Caco-2 (cell line): ENCODE measurements around the gene ZFP90. TPM values are rescaled to one million over a fixed set of nuclear protein-coding genes. Genes with fewer than 3 reads are reported as not detected.

Experiments used
- BruUV-seq: library from RNA; stranded (reverse); fragments of 400-500 nt; replicated peaks from 2 replicates; lab custom pipeline; 2021; lab: Mats Ljungman, UMichigan
- CTCF ChIA-PET: fragments of 300-600 bp; sonication (Branson Sonifier 250); formaldehyde crosslinking; loops from one replicate; lab custom pipeline; 2022; ENCODE audit warnings: antibody characterized with exemption; lab: Charles Lee
- POLR2A ChIA-PET: fragments of 300-600 bp; sonication (Branson Sonifier 250); formaldehyde crosslinking; loops from one replicate; lab custom pipeline; 2022; ENCODE audit warnings: antibody characterized with exemption; lab: Charles Lee
- DNase-seq, 2 experiments: peaks; one replicate each; pipeline versions ENCODE4 v3.0.0 to v3.0.0-alpha.2; 2020 to 2022
- H3K27me3 ChIP-seq: replicated peaks from 2 replicates; pipeline ENCODE4 v1.6.0; 2011; ENCODE audit warnings: low read length; ENCODE audit not compliant: control insufficient read depth, insufficient read depth
- H3K36me3 ChIP-seq: 2 replicates; pipeline ENCODE4 v1.5.1; 2011; ENCODE audit warnings: low read length; ENCODE audit not compliant: control insufficient read depth, insufficient read depth
- H3K4me1 ChIP-seq: fragments of 250-450 bp; sonication (Bioruptor Pico); 2 replicates; pipeline ENCODE4 v1.5.1; 2020; ENCODE audit warnings: mild to moderate bottlenecking
- H3K4me3 ChIP-seq: 2 replicates; pipeline ENCODE4 v1.5.1; 2011; ENCODE audit warnings: low read depth, mild to moderate bottlenecking, control low read depth, low read length
- H3K9me3 ChIP-seq: fragments of 250-450 bp; sonication (Bioruptor Pico); 2 replicates; pipeline ENCODE4 v1.5.1; 2020; ENCODE audit warnings: mild to moderate bottlenecking, moderate library complexity
- H3K27ac Mint-ChIP-seq: one replicate; pipeline ENCODE4 v1.8.0; 2022; ENCODE audit warnings: mixed read lengths; ENCODE audit not compliant: unreplicated experiment
- H3K27me3 Mint-ChIP-seq: one replicate; pipeline ENCODE4 v1.8.0; 2022; ENCODE audit warnings: mixed read lengths; ENCODE audit not compliant: insufficient read depth, unreplicated experiment
- H3K36me3 Mint-ChIP-seq: one replicate; pipeline ENCODE4 v1.8.0; 2022; ENCODE audit warnings: mild to moderate bottlenecking, mixed read lengths; ENCODE audit not compliant: insufficient read depth, unreplicated experiment
- H3K4me1 Mint-ChIP-seq: one replicate; pipeline ENCODE4 v1.8.0; 2022; ENCODE audit warnings: low read depth, mixed read lengths; ENCODE audit not compliant: unreplicated experiment
- H3K4me3 Mint-ChIP-seq: one replicate; pipeline ENCODE4 v1.8.0; 2022; ENCODE audit warnings: mild to moderate bottlenecking, moderate library complexity, mixed read lengths; ENCODE audit not compliant: unreplicated experiment
- H3K9me3 Mint-ChIP-seq: one replicate; pipeline ENCODE4 v1.8.0; 2022; ENCODE audit warnings: mixed read lengths; ENCODE audit not compliant: unreplicated experiment
- CTCF ChIP-seq, 2 experiments: fragments of 200-600 bp in 1 of 2; IDR thresholded peaks; 1 replicate in 1 of 2; 2 replicates in 1 of 2; pipeline versions ENCODE4 v1.5.1 to v1.8.0; 2011 to 2022; ENCODE audit warnings: antibody characterized with exemption in 1 of 2, control low read depth in 1 of 2, inconsistent platforms in 1 of 2, low read depth in 1 of 2, low read length in 1 of 2, mild to moderate bottlenecking in 1 of 2, moderate library complexity in 1 of 2; ENCODE audit not compliant: insufficient read depth in 1 of 2, severe bottlenecking in 1 of 2, unreplicated experiment in 1 of 2
- intact Hi-C: fragments of 100-400 bp; cut with micrococcal nuclease; formaldehyde crosslinking; loops from one replicate; pipeline ENCODE4 v1.10.0; 2022; ENCODE audit not compliant: unreplicated experiment
- total RNA-seq: library from RNA; stranded (reverse); gene quantifications from 2 replicates; pipeline ENCODE4 v1.2.3, GENCODE V29; 2022

The ZFP90 gene
- total RNA-seq, 1 experiment from 2014 or later = 23.2 TPM

GRCh38 chr16:68590201-68590994 is 51.3 kb downstream of the ZFP90 start:
- POLR2A ChIA-PET = interaction anchor here (0.6 kb wide), 2 partner anchors 608 to 784 kb away, joined by 4 to 5 read pairs; partner anchors contain the start of gene TSNAXIP1
- Histone ChIP-seq H3K4me3 (no peak overlapping the region), H3K27me3 (no peaks in the 10 kb centered on the region), H3K4me1 (no peaks in the 10 kb centered on the region), H3K9me3 (peaks cover 18% of the 10 kb centered on the region), H3K36me3 (no peaks in the 10 kb centered on the region)
- no peak overlapping the region for H3K27ac Mint-ChIP-seq
- no TSS peak for BruUV-seq
- intact Hi-C loops = no loop called here
- H3K27me3 Mint-ChIP-seq = no peaks in the 10 kb centered on the region
- peak; percentile 44 to 57 for TF ChIP-seq CTCF (IDR thresholded peaks at IDR 0.05; ENCODE audit: insufficient read depth in 1 of 2, low read depth in 1 of 2, low read length in 1 of 2, severe bottlenecking in 1 of 2, unreplicated experiment in 1 of 2)
- no peaks in the 10 kb centered on the region for H3K4me1 Mint-ChIP-seq
- DNase-seq = peak; percentile 62 to 74
- peaks cover 29% of the 10 kb centered on the region for H3K9me3 Mint-ChIP-seq
- peaks cover 4% of the 10 kb centered on the region for H3K36me3 Mint-ChIP-seq
- peak overlapping the region; percentile 55 for H3K4me3 Mint-ChIP-seq
- CTCF ChIA-PET = interaction anchor here (0.5 to 2.2 kb wide), 5 partner anchors 21 to 284 kb away, joined by 3 to 20 read pairs (median 4); partner anchors contain the start of gene CDH1

- Mint-ChIP-seq H3K27me3 (no peaks in the 10 kb centered on the region), H3K9me3 (peaks cover 29% of the 10 kb centered on the region), H3K4me1 (no peaks in the 10 kb centered on the region), H3K4me3 (no peak overlapping the region), H3K36me3 (peaks cover 4% of the 10 kb centered on the region), H3K27ac (no peak overlapping the region)
- Histone ChIP-seq H3K9me3 (peaks cover 18% of the 10 kb centered on the region), H3K36me3 (no peaks in the 10 kb centered on the region), H3K4me1 (no peaks in the 10 kb centered on the region), H3K27me3 (no peaks in the 10 kb centered on the region), H3K4me3 (no peak overlapping the region)
- intact Hi-C loops = loop anchor here (2.0 kb wide), 1 partner anchor 64 kb away; no protein-coding TSS in a partner anchor
- BruUV-seq = no TSS peak
- CTCF ChIA-PET = no interaction called here
- peak; percentile 11 to 36 for TF ChIP-seq CTCF (IDR thresholded peaks at IDR 0.05; ENCODE audit: insufficient read depth in 1 of 2, low read depth in 1 of 2, low read length in 1 of 2, severe bottlenecking in 1 of 2, unreplicated experiment in 1 of 2)
- peak in 1 of 2 experiments; percentile 28 for DNase-seq
- POLR2A ChIA-PET = no interaction called here
Observed at GRCh38 chr16:68592466-68593337, 53.6 kb downstream of the ZFP90 start.

GRCh38 chr16:68596266-68596665 is 57.2 kb downstream of the ZFP90 start:
- ChIA-PET CTCF (no interaction called here), POLR2A (no interaction called here)
- Mint-ChIP-seq H3K4me3 (no peak overlapping the region), H3K36me3 (peaks cover 8% of the 10 kb centered on the region), H3K27me3 (no peaks in the 10 kb centered on the region), H3K9me3 (peaks cover 18% of the 10 kb centered on the region), H3K4me1 (no peaks in the 10 kb centered on the region), H3K27ac (no peak overlapping the region)
- H3K27me3 ChIP-seq = no peaks in the 10 kb centered on the region
- no peaks in the 10 kb centered on the region for H3K4me1 ChIP-seq
- H3K9me3 ChIP-seq = peaks cover 2% of the 10 kb centered on the region; the same call in 1 of the 2 replicates
- H3K4me3 ChIP-seq = no peak overlapping the region
- no peak for DNase-seq
- H3K36me3 ChIP-seq = no peaks in the 10 kb centered on the region
- no TSS peak for BruUV-seq
- no peak for TF ChIP-seq CTCF (IDR thresholded peaks at IDR 0.05; ENCODE audit: insufficient read depth in 1 of 2, low read depth in 1 of 2, low read length in 1 of 2, severe bottlenecking in 1 of 2, unreplicated experiment in 1 of 2)
- intact Hi-C loops = no loop called here
